Activated T-cell treated with anti-CD3 and anti-CD28 coated beads, Interleukin-2, amount 50 U/mL, for 24 hours (primary cell): ENCODE data around the gene DOC2A.
"Not testable (repeated sequence)": the region's sequence is repeated elsewhere in the genome, so short reads cannot be mapped to it uniquely, and the experiment has no call there.

ENCODE experiments used
- DNase-seq: peaks from one replicate; pipeline ENCODE4 v3.0.0-alpha.2; 2020
- H3K27ac Mint-ChIP-seq: 2 replicates; pipeline ENCODE4 v1.8.0; 2020; ENCODE audit warnings: mild to moderate bottlenecking, mixed read lengths
- H3K27me3 Mint-ChIP-seq: 2 replicates; pipeline ENCODE4 v1.8.0; 2020; ENCODE audit warnings: mixed read lengths
- H3K36me3 Mint-ChIP-seq: 2 replicates; pipeline ENCODE4 v1.8.0; 2020; ENCODE audit warnings: low read depth, mixed read lengths
- H3K4me1 Mint-ChIP-seq: 2 replicates; pipeline ENCODE4 v1.8.0; 2020; ENCODE audit warnings: low read depth, mixed read lengths
- H3K4me3 Mint-ChIP-seq: 2 replicates; pipeline ENCODE4 v1.8.0; 2020; ENCODE audit warnings: mild to moderate bottlenecking, moderate library complexity, mixed read lengths
- H3K9me3 Mint-ChIP-seq: 2 replicates; pipeline ENCODE4 v1.8.0; 2020; ENCODE audit warnings: mixed read lengths

Gene DOC2A

DNA sequence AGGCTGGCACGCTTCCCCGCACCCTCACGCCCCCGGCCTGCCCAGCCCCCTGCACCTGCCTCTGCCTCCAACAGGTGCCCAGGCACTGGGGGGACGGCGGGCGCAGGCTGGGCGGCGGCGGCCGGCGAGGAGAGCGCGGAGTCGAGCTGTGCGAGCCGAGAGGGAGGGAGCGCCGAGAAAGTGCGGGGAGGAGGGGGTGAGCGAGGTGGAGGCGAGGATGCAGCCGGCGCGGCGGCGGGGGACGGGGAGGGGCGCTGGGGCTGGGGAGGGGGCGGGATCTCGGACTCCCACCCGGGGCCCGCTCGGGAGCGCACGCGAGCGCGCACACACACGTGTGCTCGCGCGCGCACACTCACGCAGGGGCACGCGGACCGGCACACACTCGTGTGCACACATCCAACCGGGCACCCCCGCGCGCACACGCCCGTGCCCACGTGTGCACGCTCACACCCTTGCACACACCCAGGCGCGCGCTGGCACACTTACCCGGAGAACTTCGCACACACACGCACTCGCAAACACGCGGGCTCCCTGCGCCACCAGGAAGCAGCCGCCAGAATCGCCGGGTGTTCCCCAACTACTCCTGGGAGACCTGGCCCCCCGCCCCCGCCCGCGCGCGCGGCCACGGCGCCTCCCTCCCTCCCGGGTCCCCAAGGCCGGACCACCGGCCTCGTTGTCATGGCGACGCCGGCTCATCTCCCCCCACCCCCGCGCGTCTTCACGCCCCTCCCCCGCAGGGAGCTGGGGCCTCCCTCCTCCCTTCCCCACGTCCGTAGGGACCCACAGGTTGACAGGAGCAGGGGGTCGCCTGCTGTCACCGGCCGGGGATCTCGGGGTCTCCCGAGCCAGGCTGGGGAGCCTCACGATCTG is at the start of gene DOC2A:
Gene DOC2A, minus strand, starts transcription at position 184 of the 870 bp plus-strand sequence. CDS start 805 bp downstream, outside the sequence.
- no peaks in the 10 kb centered on the region for H3K9me3 Mint-ChIP-seq
- H3K4me3 Mint-ChIP-seq, result peak within 1 kb of the TSS; percentile 75
- peak within 1 kb of the TSS; percentile 69 for H3K27ac Mint-ChIP-seq
- peak; percentile 65 for DNase-seq
- H3K36me3 Mint-ChIP-seq, result peaks cover 6% of the 10 kb centered on the region
- H3K4me1 Mint-ChIP-seq, result peaks cover 12% of the 10 kb centered on the region
- peaks cover 34% of the 10 kb centered on the region for H3K27me3 Mint-ChIP-seq

DNA sequence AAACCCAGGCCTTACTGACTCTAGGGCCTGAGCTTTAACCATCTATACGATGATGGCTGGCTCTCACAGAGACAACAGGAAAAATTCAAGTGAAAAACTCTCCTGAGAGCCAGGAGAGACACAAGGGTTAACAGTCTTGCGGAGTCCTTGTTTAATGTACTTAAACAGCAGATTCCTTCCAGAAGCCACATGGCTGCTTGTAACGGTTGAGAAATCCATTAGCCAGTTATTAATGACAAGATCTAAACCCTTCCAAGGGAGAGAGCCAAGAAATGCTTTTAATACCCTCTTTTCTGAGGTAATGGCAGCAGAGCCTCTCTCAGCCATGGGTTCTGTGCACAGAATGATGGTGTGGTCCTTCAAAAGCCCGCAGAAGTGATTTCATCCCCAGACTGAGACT is 49.5 kb upstream of the DOC2A start:
- H3K4me1 Mint-ChIP-seq, result peaks cover 14% of the 10 kb centered on the region
- no peaks in the 10 kb centered on the region for H3K27me3 Mint-ChIP-seq
- no peak overlapping the region for H3K4me3 Mint-ChIP-seq
- DNase-seq, result no peak
- H3K36me3 Mint-ChIP-seq, result peaks cover 14% of the 10 kb centered on the region
- H3K27ac Mint-ChIP-seq, result no peak overlapping the region
- no peaks in the 10 kb centered on the region for H3K9me3 Mint-ChIP-seq

DNA sequence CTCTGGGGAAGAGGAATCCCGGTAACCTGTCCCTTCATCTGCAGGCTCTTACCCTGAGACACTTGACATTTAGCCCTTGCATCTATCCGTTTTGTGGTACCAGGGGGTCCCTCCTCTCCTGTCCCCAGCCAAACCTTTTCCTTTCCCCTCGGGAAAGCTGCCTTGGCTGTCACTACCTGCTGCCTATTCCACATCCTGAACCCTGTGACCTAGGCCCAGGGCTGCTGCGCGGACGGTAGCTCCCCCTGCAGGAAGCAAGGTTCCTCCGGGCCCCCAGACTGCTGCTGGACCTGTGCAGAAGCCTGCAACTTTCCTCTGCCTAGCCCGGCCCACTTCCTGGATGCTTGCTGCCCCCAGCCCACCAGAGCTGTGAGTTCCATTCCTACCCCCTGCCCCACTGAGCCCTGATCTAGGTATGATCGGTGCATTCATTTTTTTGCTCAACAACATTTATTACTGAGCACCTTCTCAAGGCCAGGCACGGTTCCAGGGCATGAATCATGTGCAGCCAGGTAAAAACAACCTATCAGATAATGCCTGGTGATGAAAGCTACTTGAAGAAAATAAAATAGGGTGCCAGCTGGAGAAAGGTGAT is 44.2 kb upstream of the DOC2A start:
- Mint-ChIP-seq H3K36me3 (no peaks in the 10 kb centered on the region), H3K27ac (peak overlapping the region; percentile 26), H3K4me3 (no peak overlapping the region), H3K9me3 (no peaks in the 10 kb centered on the region), H3K4me1 (peaks cover 25% of the 10 kb centered on the region), H3K27me3 (no peaks in the 10 kb centered on the region)
- peak; percentile 66 for DNase-seq

DNA sequence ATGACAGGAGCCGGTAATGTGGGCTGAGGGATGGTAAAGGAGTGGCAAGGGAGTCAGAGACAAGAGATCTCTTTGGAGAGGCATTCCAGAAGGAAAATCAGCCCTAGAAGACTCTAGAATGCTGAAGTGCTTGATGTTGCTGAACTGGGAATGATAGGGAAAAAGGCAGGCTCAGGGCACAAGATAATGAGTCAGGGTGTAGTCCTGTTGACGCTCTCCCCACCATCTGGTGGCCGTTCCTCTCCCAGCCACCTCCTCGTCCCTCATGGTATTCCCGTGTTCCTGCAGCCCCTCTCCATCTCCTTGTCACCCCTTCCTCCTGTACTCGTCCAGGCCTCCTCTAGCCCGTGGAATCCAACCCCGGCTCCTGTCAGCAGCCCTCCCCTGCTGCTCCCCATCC is 43.6 kb upstream of the DOC2A start:
- no peak for DNase-seq
- H3K27ac Mint-ChIP-seq, result no peak overlapping the region
- H3K27me3 Mint-ChIP-seq, result no peaks in the 10 kb centered on the region
- H3K4me1 Mint-ChIP-seq, result peaks cover 25% of the 10 kb centered on the region
- H3K4me3 Mint-ChIP-seq, result peak overlapping the region; percentile 41
- H3K36me3 Mint-ChIP-seq, result no peaks in the 10 kb centered on the region
- no peaks in the 10 kb centered on the region for H3K9me3 Mint-ChIP-seq

GRCh38 chr16:30053376-30054015 is 42.7 kb upstream of the DOC2A start:
- no peak for DNase-seq
- H3K9me3 Mint-ChIP-seq, result no peaks in the 10 kb centered on the region

DNA sequence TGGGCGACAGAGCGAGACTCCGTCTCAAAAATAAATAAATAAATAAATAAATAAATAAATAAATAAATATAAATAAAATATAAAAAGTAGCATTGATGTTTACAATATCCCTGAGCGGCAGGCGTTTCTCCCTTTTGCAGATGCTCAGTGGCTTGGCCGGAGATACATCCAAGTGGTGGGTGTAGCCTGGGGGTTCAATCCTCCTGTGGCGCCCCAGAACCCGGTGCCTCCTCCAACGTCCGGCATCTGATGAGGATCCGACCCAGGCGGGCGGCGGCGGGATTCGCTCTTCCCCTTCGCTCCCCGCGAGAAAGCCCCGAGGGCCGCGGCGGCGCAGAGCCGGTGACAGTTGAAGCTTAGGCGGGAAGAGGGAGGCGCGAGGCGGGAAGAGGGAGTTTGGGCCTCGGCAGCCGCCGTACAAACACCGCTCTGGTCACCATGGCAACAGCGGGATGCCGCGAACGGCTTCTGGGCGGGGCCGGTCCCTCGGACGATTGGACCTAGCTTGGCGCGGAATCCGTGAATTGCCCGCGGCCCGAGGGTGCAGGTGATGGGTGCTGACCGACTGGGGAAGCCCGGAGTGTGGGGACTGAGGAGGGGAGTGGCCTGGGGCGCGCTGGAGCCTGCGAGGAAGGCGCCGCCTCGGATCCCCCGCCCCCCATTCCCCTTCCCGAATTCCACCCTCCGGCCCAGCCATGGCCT is 42.0 kb upstream of the DOC2A start:
- H3K36me3 Mint-ChIP-seq, result no peaks in the 10 kb centered on the region
- H3K9me3 Mint-ChIP-seq, result no peaks in the 10 kb centered on the region
- H3K4me3 Mint-ChIP-seq, result peak overlapping the region; percentile 83
- DNase-seq, result peak; percentile 93
- H3K27me3 Mint-ChIP-seq, result no peaks in the 10 kb centered on the region
- peak overlapping the region; percentile 90 for H3K27ac Mint-ChIP-seq
- peaks cover 25% of the 10 kb centered on the region for H3K4me1 Mint-ChIP-seq

More at GRCh38 chr16:30053376-30054015, 42.7 kb upstream of the DOC2A start:
- H3K36me3 Mint-ChIP-seq, result no peaks in the 10 kb centered on the region
- peak overlapping the region; percentile 83 for H3K4me3 Mint-ChIP-seq
- peak overlapping the region; percentile 16 for H3K27ac Mint-ChIP-seq
- H3K27me3 Mint-ChIP-seq, result no peaks in the 10 kb centered on the region
- H3K4me1 Mint-ChIP-seq, result peaks cover 25% of the 10 kb centered on the region

GRCh38 chr16:30051518-30051917 is 40.7 kb upstream of the DOC2A start:
- Mint-ChIP-seq H3K36me3 (no peaks in the 10 kb centered on the region), H3K9me3 (no peaks in the 10 kb centered on the region), H3K27me3 (no peaks in the 10 kb centered on the region), H3K4me3 (peak overlapping the region; percentile 62), H3K27ac (peak overlapping the region; percentile 80), H3K4me1 (peaks cover 25% of the 10 kb centered on the region)
- no peak for DNase-seq

DNA sequence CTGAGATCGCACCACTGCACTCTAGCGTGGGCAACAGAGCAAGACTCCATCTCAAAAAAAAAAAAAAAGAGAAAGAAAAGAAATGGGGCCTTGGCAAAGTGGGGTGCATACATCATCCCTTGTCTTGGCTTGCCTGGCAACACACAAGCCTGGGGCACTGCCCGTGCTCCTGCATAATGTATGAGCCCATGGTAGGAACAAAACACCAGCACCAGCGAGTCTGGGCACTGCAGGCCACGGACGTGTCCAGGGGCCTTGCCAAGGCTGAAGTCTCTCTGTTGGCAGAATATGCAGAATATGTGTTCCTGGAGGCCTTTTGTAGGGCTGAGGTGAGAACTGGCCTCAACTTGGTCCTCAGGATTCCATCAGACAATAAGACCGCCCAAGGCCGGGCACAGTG is 39.0 kb upstream of the DOC2A start:
- Mint-ChIP-seq H3K27me3 (no peaks in the 10 kb centered on the region), H3K4me1 (peaks cover 17% of the 10 kb centered on the region), H3K27ac (no peak overlapping the region), H3K9me3 (no peaks in the 10 kb centered on the region), H3K4me3 (no peak overlapping the region), H3K36me3 (no peaks in the 10 kb centered on the region)
- no peak for DNase-seq

GRCh38 chr16:30046588-30046987 is 35.8 kb upstream of the DOC2A start:
- Mint-ChIP-seq H3K9me3 (no peaks in the 10 kb centered on the region), H3K27ac (no peak overlapping the region), H3K27me3 (peaks cover 3% of the 10 kb centered on the region), H3K4me1 (peaks cover 2% of the 10 kb centered on the region), H3K36me3 (no peaks in the 10 kb centered on the region), H3K4me3 (no peak overlapping the region)
- no peak for DNase-seq

- H3K4me1 Mint-ChIP-seq, result no peaks in the 10 kb centered on the region
- no peak overlapping the region for H3K4me3 Mint-ChIP-seq
- no peak for DNase-seq
- H3K9me3 Mint-ChIP-seq, result no peaks in the 10 kb centered on the region
- H3K36me3 Mint-ChIP-seq, result no peaks in the 10 kb centered on the region
- H3K27me3 Mint-ChIP-seq, result peaks cover 3% of the 10 kb centered on the region
- H3K27ac Mint-ChIP-seq, result no peak overlapping the region
These were observed 35.4 kb upstream of the DOC2A start for GRCh38 chr16:30046178-30046577.

DNA sequence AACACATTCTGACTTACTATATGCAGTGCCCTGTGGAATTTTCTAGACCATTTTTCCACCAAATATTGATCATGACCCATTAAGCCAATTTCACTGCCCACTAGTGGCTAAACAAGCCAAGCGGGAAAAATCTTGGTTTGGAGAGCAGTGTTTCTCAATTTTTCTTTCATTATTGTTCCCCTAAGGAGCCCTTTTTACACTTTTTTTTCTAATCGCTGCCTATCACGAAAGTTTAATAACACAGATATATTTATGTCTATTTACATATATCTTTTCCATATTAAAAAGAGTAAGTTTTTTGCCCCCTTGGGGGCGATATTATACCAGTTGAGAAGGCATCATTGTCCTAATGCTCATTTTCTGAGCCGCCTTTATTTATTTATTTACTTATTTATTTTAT is 31.0 kb upstream of the DOC2A start:
- H3K4me1 Mint-ChIP-seq, result no peaks in the 10 kb centered on the region
- no peaks in the 10 kb centered on the region for H3K9me3 Mint-ChIP-seq
- no peak overlapping the region for H3K27ac Mint-ChIP-seq
- H3K36me3 Mint-ChIP-seq, result no peaks in the 10 kb centered on the region
- peaks cover 5% of the 10 kb centered on the region for H3K27me3 Mint-ChIP-seq
- DNase-seq, result no peak
- no peak overlapping the region for H3K4me3 Mint-ChIP-seq

DNA sequence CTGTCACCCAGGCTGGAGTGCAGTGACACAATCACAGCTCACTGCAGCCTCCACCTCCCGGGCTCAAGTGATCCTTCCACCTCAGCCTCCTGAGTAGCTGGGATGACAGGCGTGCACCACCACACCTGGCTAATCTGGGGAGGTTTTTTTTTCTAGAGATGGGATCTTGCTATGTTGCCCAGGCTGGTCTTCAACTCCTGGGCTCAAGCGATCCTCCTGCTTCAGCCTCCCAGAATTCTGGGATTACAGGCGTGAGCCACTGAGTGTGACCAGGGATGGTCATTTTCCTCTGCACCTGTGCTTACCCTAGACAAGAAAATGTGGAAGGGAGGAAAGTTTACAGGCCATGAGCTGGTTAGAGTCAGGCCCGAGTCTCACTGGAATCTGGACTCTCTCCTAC is 29.9 kb upstream of the DOC2A start:
- not testable (repeated sequence) for H3K9me3 Mint-ChIP-seq, H3K4me1 Mint-ChIP-seq, H3K36me3 Mint-ChIP-seq, H3K4me3 Mint-ChIP-seq, H3K27me3 Mint-ChIP-seq, DNase-seq, H3K27ac Mint-ChIP-seq

GRCh38 chr16:30040221-30040620 is 29.4 kb upstream of the DOC2A start:
- H3K4me3 Mint-ChIP-seq, result no peak overlapping the region
- H3K9me3 Mint-ChIP-seq, result no peaks in the 10 kb centered on the region
- peaks cover 5% of the 10 kb centered on the region for H3K27me3 Mint-ChIP-seq
- no peaks in the 10 kb centered on the region for H3K36me3 Mint-ChIP-seq
- no peak for DNase-seq
- no peak overlapping the region for H3K27ac Mint-ChIP-seq
- H3K4me1 Mint-ChIP-seq, result no peaks in the 10 kb centered on the region

- no peak for DNase-seq
- H3K27me3 Mint-ChIP-seq, result peaks cover 43% of the 10 kb centered on the region
- no peaks in the 10 kb centered on the region for H3K9me3 Mint-ChIP-seq
- H3K36me3 Mint-ChIP-seq, result no peaks in the 10 kb centered on the region
- peaks cover 9% of the 10 kb centered on the region for H3K4me1 Mint-ChIP-seq
- no peak overlapping the region for H3K4me3 Mint-ChIP-seq
- H3K27ac Mint-ChIP-seq, result no peak overlapping the region
These were observed 22.4 kb upstream of the DOC2A start for GRCh38 chr16:30033270-30033669.
